ENCODE data around the gene KRT83.

Gene KRT83

DNA sequence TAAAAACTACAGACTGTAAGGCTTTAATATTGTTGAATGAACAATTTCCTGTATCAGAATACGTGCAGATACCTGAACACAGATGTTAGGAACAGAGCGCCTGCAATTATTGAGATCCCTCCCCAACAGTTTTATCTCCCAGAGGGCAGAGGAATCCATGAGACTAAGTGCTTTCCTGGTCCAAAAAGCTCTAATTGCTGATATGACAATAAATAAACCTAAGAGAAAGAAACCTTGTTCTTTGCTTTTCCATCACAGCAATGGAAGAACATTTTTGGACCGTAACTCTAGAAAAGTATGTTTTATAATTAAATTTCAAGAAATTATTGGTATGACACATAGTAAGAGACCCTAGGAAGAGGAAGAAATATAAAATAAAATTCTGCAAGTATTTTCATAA, 13.0 kb upstream of the KRT83 start:
- no peak for DNase-seq (ENCODE audit: low read depth in 2 of 2)
- H3K4me3 ChIP-seq (replicated peaks in 1 of 2; ENCODE audit: low read depth in 2 of 2, low read length in 2 of 2): no peak overlapping the region
- TF ChIP-seq, protein P1, sequence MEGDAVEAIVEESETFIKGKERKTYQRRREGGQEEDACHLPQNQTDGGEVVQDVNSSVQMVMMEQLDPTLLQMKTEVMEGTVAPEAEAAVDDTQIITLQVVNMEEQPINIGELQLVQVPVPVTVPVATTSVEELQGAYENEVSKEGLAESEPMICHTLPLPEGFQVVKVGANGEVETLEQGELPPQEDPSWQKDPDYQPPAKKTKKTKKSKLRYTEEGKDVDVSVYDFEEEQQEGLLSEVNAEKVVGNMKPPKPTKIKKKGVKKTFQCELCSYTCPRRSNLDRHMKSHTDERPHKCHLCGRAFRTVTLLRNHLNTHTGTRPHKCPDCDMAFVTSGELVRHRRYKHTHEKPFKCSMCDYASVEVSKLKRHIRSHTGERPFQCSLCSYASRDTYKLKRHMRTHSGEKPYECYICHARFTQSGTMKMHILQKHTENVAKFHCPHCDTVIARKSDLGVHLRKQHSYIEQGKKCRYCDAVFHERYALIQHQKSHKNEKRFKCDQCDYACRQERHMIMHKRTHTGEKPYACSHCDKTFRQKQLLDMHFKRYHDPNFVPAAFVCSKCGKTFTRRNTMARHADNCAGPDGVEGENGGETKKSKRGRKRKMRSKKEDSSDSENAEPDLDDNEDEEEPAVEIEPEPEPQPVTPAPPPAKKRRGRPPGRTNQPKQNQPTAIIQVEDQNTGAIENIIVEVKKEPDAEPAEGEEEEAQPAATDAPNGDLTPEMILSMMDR (IDR thresholded peaks at IDR 0.05; ENCODE audit: low read depth, low read length): no peak

DNA sequence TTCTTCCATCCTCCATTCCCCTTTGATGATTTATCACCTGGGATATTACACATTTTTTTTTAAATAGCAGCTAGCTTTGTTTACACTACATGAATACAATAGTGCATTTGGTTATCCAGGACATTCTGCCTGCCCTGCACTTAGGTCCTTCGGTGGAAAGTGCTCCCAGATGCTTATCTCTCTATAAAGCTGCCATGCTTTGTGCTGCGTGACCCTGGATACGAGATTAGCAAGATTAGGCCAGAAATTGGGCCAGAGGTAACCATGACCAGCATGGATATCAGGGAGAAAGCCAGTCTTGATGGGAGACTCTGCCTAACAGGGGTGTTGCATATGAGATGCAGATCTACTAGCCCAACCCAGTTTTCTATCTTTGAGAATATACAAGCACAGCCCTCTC, 12.1 kb upstream of the KRT83 start:
- H3K4me3 ChIP-seq (replicated peaks in 1 of 2; ENCODE audit: low read depth in 2 of 2, low read length in 2 of 2): no peak overlapping the region
- no peak for DNase-seq (ENCODE audit: low read depth in 2 of 2)
- TF ChIP-seq, protein P1 (IDR thresholded peaks at IDR 0.05; ENCODE audit: low read depth, low read length): no peak

DNA sequence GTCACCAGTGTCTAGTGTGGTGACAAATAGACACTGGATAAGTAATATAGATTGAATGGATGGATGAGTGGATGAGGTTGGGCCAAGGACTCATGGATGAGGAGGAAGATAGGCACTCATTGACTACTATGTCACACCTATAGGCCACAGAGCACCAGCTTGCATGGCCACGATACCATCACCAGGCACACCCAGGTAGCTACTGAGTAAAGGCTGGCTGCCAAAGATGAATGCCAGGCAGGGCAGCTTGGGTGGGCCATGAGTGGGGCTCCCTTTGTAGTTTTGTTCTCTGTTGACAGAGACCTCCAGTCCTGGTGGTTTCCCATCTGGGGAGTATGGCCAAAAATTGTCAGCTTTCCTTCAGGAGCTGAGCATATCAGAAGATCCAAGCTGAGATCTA, 11.2 kb upstream of the KRT83 start:
- H3K4me3 ChIP-seq (replicated peaks in 1 of 2; ENCODE audit: low read depth in 2 of 2, low read length in 2 of 2): no peak overlapping the region
- TF ChIP-seq, protein P1 (IDR thresholded peaks at IDR 0.05; ENCODE audit: low read depth, low read length): no peak
- no peak for DNase-seq (ENCODE audit: low read depth in 2 of 2)

DNA sequence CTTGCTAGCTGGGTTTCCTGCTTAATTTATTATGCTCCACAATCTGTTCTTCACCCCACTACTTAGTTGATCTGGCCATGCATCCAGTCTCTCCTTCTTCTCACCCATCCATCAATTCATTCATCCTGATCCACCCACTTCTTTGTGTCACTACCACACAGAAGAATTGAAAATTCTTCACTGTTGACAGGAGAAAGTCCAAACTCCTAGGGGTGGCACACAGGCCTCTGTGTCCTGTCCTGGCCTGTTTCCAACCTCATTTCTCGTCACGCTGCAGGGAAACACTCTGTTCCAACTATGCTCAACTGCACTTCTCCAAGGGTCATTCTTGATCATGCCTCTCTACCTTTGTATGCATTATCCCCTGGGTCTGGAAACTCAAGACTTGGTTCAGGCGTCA, 10.6 kb upstream of the KRT83 start:
- H3K4me3 ChIP-seq (replicated peaks in 1 of 2; ENCODE audit: low read depth in 2 of 2, low read length in 2 of 2): no peak overlapping the region
- TF ChIP-seq, protein P1 (IDR thresholded peaks at IDR 0.05; ENCODE audit: low read depth, low read length): no peak
- no peak for DNase-seq (ENCODE audit: low read depth in 2 of 2)

DNA sequence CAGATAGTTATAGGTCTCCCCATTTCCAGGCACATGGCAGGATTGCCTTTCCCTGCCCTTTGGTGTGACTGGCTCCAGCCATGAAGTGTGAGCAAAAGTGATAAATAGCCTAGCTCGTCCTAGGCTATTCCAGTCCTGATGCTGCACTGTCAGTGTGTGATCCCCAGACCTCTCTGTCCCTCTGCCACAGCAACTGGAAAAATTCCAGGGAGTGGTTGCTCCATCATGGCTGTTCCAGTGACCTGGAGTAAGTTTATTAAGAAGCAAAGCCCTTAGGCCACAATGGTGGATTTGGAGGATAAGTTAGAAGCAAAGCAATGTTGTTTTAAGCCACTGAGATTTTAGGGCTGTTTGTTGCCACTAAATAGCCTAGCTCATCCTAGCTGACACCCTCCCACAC, 9.8 kb upstream of the KRT83 start:
- TF ChIP-seq, protein P1 (IDR thresholded peaks at IDR 0.05; ENCODE audit: low read depth, low read length): no peak
- DNase-seq (ENCODE audit: low read depth in 2 of 2): no peak
- no peak overlapping the region for H3K4me3 ChIP-seq (replicated peaks in 1 of 2; ENCODE audit: low read depth in 2 of 2, low read length in 2 of 2)

DNA sequence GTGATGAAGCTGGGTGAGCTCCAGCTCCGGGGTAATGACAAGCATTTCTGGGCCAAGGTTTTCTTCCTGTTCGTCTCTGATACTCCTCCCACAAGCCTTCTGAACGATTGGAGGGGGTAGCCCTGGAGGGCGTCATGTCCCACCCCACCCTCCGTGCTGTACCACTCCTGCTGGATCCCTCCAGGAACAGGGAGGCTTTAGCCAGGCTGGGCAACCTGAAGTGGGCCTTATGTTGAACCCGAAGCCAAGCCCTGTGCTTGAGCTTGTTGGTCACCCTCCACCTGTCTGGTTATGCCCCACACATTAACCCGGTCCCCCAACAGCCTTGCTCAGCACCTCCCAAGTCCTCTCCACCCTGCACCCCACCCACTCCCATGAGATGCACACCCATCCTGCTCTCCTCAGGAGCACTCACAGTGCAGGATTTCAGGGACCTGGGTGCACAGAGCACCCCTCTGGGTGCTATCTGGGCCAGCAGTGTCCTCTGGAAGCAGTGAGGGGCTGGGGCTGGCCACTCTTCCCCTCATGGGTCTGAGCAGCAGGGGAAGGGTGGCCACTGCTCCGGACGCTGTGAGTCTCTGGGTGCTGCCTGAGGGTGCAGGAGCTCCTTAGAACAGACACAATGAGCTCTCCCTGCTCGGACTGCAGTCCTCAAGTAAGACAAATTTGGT, 6.8 kb upstream of the KRT83 start:
- no peak overlapping the region for H3K4me3 ChIP-seq (replicated peaks in 1 of 2; ENCODE audit: low read depth in 2 of 2, low read length in 2 of 2)
- DNase-seq (ENCODE audit: low read depth in 2 of 2): no peak
- TF ChIP-seq, protein P1 (IDR thresholded peaks at IDR 0.05; ENCODE audit: low read depth, low read length): no peak

Measured in cardiac fibroblast (primary cell).